Measurements from ENCODE around the gene SGIP1. TPM values are rescaled to one million over a fixed set of nuclear protein-coding genes. Genes with fewer than 3 reads are reported as not detected.

SGIP1 gene
- total RNA-seq, 4 donors from 2014 or later: 0.10 to 2.8 (median 0.66) TPM

- no peaks in the 10 kb centered on the region for H3K36me3 ChIP-seq
- no peak for TF ChIP-seq POLR2AphosphoS5 (IDR thresholded peaks at IDR 0.05)
- TF ChIP-seq POLR2A (IDR thresholded peaks at IDR 0.05): no peak
- TF ChIP-seq EP300 (IDR thresholded peaks at IDR 0.05): no peak
- no peak for TF ChIP-seq CTCF (IDR thresholded peaks at IDR 0.05)
- 76% methylated on average over 7 of the region's 7 CpGs for WGBS
Observed at GRCh38 chr1:66690666-66691381, 156.9 kb downstream of the SGIP1 start.

GRCh38 chr1:66692681-66693080 is 158.7 kb downstream of the SGIP1 start:
- WGBS: 90% methylated on average over 3 of the region's 3 CpGs
- TF ChIP-seq POLR2A (IDR thresholded peaks at IDR 0.05) (no peak), CTCF (IDR thresholded peaks at IDR 0.05) (no peak), EP300 (IDR thresholded peaks at IDR 0.05) (no peak), POLR2AphosphoS5 (IDR thresholded peaks at IDR 0.05) (no peak)

More at GRCh38 chr1:66690666-66691381, 156.9 kb downstream of the SGIP1 start:
- no peaks in the 10 kb centered on the region for H3K4me1 ChIP-seq
- no peak overlapping the region for H3K27ac ChIP-seq
- no peak overlapping the region for H3K4me3 ChIP-seq
- H3K9me3 ChIP-seq: no peaks in the 10 kb centered on the region
- DNase-seq (ENCODE audit: low spot score in 2 of 2): no peak
- H3K27me3 ChIP-seq: no peaks in the 10 kb centered on the region

GRCh38 chr1:66693856-66694255 is 159.9 kb downstream of the SGIP1 start:
- Histone ChIP-seq H3K36me3 (no peaks in the 10 kb centered on the region), H3K4me1 (no peaks in the 10 kb centered on the region), H3K27ac (no peak overlapping the region), H3K9me3 (no peaks in the 10 kb centered on the region), H3K27me3 (no peaks in the 10 kb centered on the region), H3K4me3 (no peak overlapping the region)
- no peak for DNase-seq (ENCODE audit: low spot score in 2 of 2)
- TF ChIP-seq POLR2A (IDR thresholded peaks at IDR 0.05) (no peak), EP300 (IDR thresholded peaks at IDR 0.05) (no peak), CTCF (IDR thresholded peaks at IDR 0.05) (no peak), POLR2AphosphoS5 (IDR thresholded peaks at IDR 0.05) (no peak)

More at GRCh38 chr1:66692681-66693080, 158.7 kb downstream of the SGIP1 start:
- H3K4me1 ChIP-seq: no peaks in the 10 kb centered on the region
- no peak overlapping the region for H3K27ac ChIP-seq
- no peaks in the 10 kb centered on the region for H3K36me3 ChIP-seq
- DNase-seq (ENCODE audit: low spot score in 2 of 2): no peak
- no peaks in the 10 kb centered on the region for H3K9me3 ChIP-seq
- H3K4me3 ChIP-seq: no peak overlapping the region
- H3K27me3 ChIP-seq: no peaks in the 10 kb centered on the region

DNA sequence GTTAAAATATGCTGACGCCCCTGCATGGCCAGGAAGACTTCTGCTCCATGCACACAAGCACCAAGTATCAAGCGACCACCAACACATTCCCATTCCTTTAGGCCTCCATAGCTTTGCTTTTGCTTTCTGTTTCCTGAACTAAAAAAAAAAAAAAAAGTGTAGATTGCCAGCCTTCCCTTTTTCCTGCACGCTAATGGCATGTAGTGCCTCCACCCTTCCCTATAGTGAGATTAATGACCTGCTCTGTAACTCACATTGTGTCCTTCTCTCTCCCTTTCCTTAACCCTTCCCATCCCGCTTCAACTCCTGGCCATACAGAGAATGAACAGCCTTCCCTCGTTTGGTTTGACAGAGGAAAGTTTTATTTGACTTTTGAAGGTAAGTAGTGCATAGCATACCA is 161.2 kb downstream of the SGIP1 start:
- no peak for DNase-seq (ENCODE audit: low spot score in 2 of 2)
- no peaks in the 10 kb centered on the region for H3K4me1 ChIP-seq
- no peak overlapping the region for H3K27ac ChIP-seq
- no peaks in the 10 kb centered on the region for H3K9me3 ChIP-seq
- H3K36me3 ChIP-seq: no peaks in the 10 kb centered on the region
- no peak for TF ChIP-seq CTCF (IDR thresholded peaks at IDR 0.05)
- TF ChIP-seq POLR2A (IDR thresholded peaks at IDR 0.05): no peak
- TF ChIP-seq POLR2AphosphoS5 (IDR thresholded peaks at IDR 0.05): no peak
- no peak for TF ChIP-seq EP300 (IDR thresholded peaks at IDR 0.05)
- no peaks in the 10 kb centered on the region for H3K27me3 ChIP-seq
- 39% methylated on average over 5 of the region's 5 CpGs for WGBS
- H3K4me3 ChIP-seq: no peak overlapping the region

GRCh38 chr1:66696771-66697170 is 162.8 kb downstream of the SGIP1 start:
- Histone ChIP-seq H3K9me3 (no peaks in the 10 kb centered on the region), H3K36me3 (no peaks in the 10 kb centered on the region), H3K27ac (no peak overlapping the region), H3K4me1 (no peaks in the 10 kb centered on the region), H3K27me3 (no peaks in the 10 kb centered on the region), H3K4me3 (no peak overlapping the region)
- TF ChIP-seq CTCF (IDR thresholded peaks at IDR 0.05) (no peak), POLR2AphosphoS5 (IDR thresholded peaks at IDR 0.05) (no peak), EP300 (IDR thresholded peaks at IDR 0.05) (no peak), POLR2A (IDR thresholded peaks at IDR 0.05) (no peak)
- DNase-seq (ENCODE audit: low spot score in 2 of 2): no peak
